Mucosa of rectum (tissue), 2 donors: ENCODE results near the gene ABHD1.

Experiments used
- H3K27ac ChIP-seq, 2 donors: one replicate each; pipeline ENCODE4 v1.7.0; 2013; ENCODE audit warnings: inconsistent platforms in 2 of 2, low read depth in 2 of 2, low read length in 2 of 2
- H3K27me3 ChIP-seq, 2 donors: one replicate each; pipeline ENCODE4 v1.7.0; 2013; ENCODE audit warnings: low read length in 2 of 2; ENCODE audit not compliant: control insufficient read depth in 2 of 2, insufficient read depth in 2 of 2
- H3K36me3 ChIP-seq, 2 donors: one replicate each; pipeline ENCODE4 v1.7.0; 2013; ENCODE audit warnings: low read length in 2 of 2; ENCODE audit not compliant: control insufficient read depth in 2 of 2, insufficient read depth in 2 of 2
- H3K4me1 ChIP-seq, 2 donors: one replicate each; pipeline ENCODE4 v1.7.0; 2013; ENCODE audit warnings: low read length in 2 of 2, mild to moderate bottlenecking in 1 of 2; ENCODE audit not compliant: control insufficient read depth in 2 of 2, insufficient read depth in 2 of 2
- H3K4me3 ChIP-seq, 2 donors: one replicate each; pipeline ENCODE4 v1.7.0; 2013; ENCODE audit warnings: low read length in 2 of 2
- H3K9ac ChIP-seq, 2 donors: one replicate each; pipeline ENCODE4 v1.7.0; 2013; ENCODE audit warnings: low read length in 2 of 2, low read depth in 1 of 2, mild to moderate bottlenecking in 1 of 2
- H3K9me3 ChIP-seq, 2 donors: one replicate each; pipeline ENCODE4 v1.7.0; 2013; ENCODE audit warnings: low read length in 2 of 2; ENCODE audit not compliant: control insufficient read depth in 2 of 2
- donor health status: healthy.
- donor health status: Normal muscosa, but diverticular disease.

The ABHD1 gene

GRCh38 chr2:27095745-27096651 lies 27.6 kb upstream of the ABHD1 start:
- H3K9ac ChIP-seq: no peak overlapping the region
- peaks cover 0 to 3% of the 10 kb centered on the region in 2 donors for H3K36me3 ChIP-seq
- no peak overlapping the region for H3K27ac ChIP-seq
- peaks cover 4 to 7% of the 10 kb centered on the region in 2 donors for H3K4me1 ChIP-seq
- H3K9me3 ChIP-seq: no peaks in the 10 kb centered on the region
- peak overlapping the region in 1 of 2 donors; percentile 53 for H3K4me3 ChIP-seq
- no peaks in the 10 kb centered on the region for H3K27me3 ChIP-seq

GRCh38 chr2:27096748-27097297 lies 26.8 kb upstream of the ABHD1 start:
- H3K36me3 ChIP-seq: peaks cover 0 to 3% of the 10 kb centered on the region in 2 donors
- no peak overlapping the region for H3K4me3 ChIP-seq
- H3K9ac ChIP-seq: no peak overlapping the region
- H3K4me1 ChIP-seq: peaks cover 4 to 7% of the 10 kb centered on the region in 2 donors
- no peak overlapping the region for H3K27ac ChIP-seq
- no peaks in the 10 kb centered on the region for H3K27me3 ChIP-seq
- no peaks in the 10 kb centered on the region for H3K9me3 ChIP-seq

GRCh38 chr2:27097341-27097740 lies 26.3 kb upstream of the ABHD1 start:
- no peaks in the 10 kb centered on the region for H3K27me3 ChIP-seq
- no peak overlapping the region for H3K9ac ChIP-seq
- H3K4me3 ChIP-seq: no peak overlapping the region
- H3K36me3 ChIP-seq: peaks cover 0 to 3% of the 10 kb centered on the region in 2 donors
- no peak overlapping the region for H3K27ac ChIP-seq
- H3K4me1 ChIP-seq: peaks cover 4 to 7% of the 10 kb centered on the region in 2 donors
- H3K9me3 ChIP-seq: no peaks in the 10 kb centered on the region

- H3K9ac ChIP-seq: no peak overlapping the region
Measured at GRCh38 chr2:27099334-27099955, 24.2 kb upstream of the ABHD1 start.

GRCh38 chr2:27100036-27100435 lies 23.6 kb upstream of the ABHD1 start:
- H3K9ac ChIP-seq: no peak overlapping the region
- H3K4me3 ChIP-seq: no peak overlapping the region
- no peak overlapping the region for H3K27ac ChIP-seq
- H3K27me3 ChIP-seq: no peaks in the 10 kb centered on the region
- H3K9me3 ChIP-seq: no peaks in the 10 kb centered on the region
- H3K4me1 ChIP-seq: no peaks in the 10 kb centered on the region
- H3K36me3 ChIP-seq: peaks cover 0 to 3% of the 10 kb centered on the region in 2 donors

More at GRCh38 chr2:27099334-27099955, 24.2 kb upstream of the ABHD1 start:
- Histone ChIP-seq H3K4me3 (no peak overlapping the region), H3K4me1 (no peaks in the 10 kb centered on the region), H3K27ac (no peak overlapping the region), H3K9me3 (no peaks in the 10 kb centered on the region), H3K27me3 (no peaks in the 10 kb centered on the region), H3K36me3 (peaks cover 0 to 3% of the 10 kb centered on the region in 2 donors)

GRCh38 chr2:27102329-27102728 lies 21.3 kb upstream of the ABHD1 start:
- no peaks in the 10 kb centered on the region for H3K27me3 ChIP-seq
- no peak overlapping the region for H3K4me3 ChIP-seq
- H3K9me3 ChIP-seq: no peaks in the 10 kb centered on the region
- no peak overlapping the region for H3K9ac ChIP-seq
- H3K36me3 ChIP-seq: peaks cover 0 to 3% of the 10 kb centered on the region in 2 donors
- H3K4me1 ChIP-seq: no peaks in the 10 kb centered on the region
- no peak overlapping the region for H3K27ac ChIP-seq

- H3K27ac ChIP-seq: no peak overlapping the region
- H3K4me1 ChIP-seq: no peaks in the 10 kb centered on the region
- H3K9me3 ChIP-seq: no peaks in the 10 kb centered on the region
- H3K9ac ChIP-seq: no peak overlapping the region
- no peak overlapping the region for H3K4me3 ChIP-seq
- no peaks in the 10 kb centered on the region for H3K36me3 ChIP-seq
- no peaks in the 10 kb centered on the region for H3K27me3 ChIP-seq
Measured at GRCh38 chr2:27105981-27106380, 17.6 kb upstream of the ABHD1 start.

- H3K9ac ChIP-seq: no peak overlapping the region
- no peaks in the 10 kb centered on the region for H3K4me1 ChIP-seq
- H3K9me3 ChIP-seq: no peaks in the 10 kb centered on the region
- H3K27me3 ChIP-seq: no peaks in the 10 kb centered on the region
- no peak overlapping the region for H3K27ac ChIP-seq
- H3K4me3 ChIP-seq: no peak overlapping the region
- no peaks in the 10 kb centered on the region for H3K36me3 ChIP-seq
Measured at GRCh38 chr2:27108221-27108620, 15.4 kb upstream of the ABHD1 start.

GRCh38 chr2:27109083-27109482 lies 14.5 kb upstream of the ABHD1 start:
- no peak overlapping the region for H3K4me3 ChIP-seq
- no peak overlapping the region for H3K27ac ChIP-seq
- H3K36me3 ChIP-seq: no peaks in the 10 kb centered on the region
- H3K27me3 ChIP-seq: no peaks in the 10 kb centered on the region
- no peaks in the 10 kb centered on the region for H3K9me3 ChIP-seq
- H3K4me1 ChIP-seq: no peaks in the 10 kb centered on the region
- no peak overlapping the region for H3K9ac ChIP-seq
